ENCODE measurements around the gene OGDH.

- TF ChIP-seq POLR2A (IDR thresholded peaks at IDR 0.05; ENCODE audit: extremely low read depth, insufficient read length) = no peak
- TF ChIP-seq, protein P1, sequence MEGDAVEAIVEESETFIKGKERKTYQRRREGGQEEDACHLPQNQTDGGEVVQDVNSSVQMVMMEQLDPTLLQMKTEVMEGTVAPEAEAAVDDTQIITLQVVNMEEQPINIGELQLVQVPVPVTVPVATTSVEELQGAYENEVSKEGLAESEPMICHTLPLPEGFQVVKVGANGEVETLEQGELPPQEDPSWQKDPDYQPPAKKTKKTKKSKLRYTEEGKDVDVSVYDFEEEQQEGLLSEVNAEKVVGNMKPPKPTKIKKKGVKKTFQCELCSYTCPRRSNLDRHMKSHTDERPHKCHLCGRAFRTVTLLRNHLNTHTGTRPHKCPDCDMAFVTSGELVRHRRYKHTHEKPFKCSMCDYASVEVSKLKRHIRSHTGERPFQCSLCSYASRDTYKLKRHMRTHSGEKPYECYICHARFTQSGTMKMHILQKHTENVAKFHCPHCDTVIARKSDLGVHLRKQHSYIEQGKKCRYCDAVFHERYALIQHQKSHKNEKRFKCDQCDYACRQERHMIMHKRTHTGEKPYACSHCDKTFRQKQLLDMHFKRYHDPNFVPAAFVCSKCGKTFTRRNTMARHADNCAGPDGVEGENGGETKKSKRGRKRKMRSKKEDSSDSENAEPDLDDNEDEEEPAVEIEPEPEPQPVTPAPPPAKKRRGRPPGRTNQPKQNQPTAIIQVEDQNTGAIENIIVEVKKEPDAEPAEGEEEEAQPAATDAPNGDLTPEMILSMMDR (IDR thresholded peaks at IDR 0.05; ENCODE audit: low read depth, low read length) = no peak
- TF ChIP-seq, protein P2, sequence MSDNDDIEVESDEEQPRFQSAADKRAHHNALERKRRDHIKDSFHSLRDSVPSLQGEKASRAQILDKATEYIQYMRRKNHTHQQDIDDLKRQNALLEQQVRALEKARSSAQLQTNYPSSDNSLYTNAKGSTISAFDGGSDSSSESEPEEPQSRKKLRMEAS (IDR thresholded peaks at IDR 0.05; ENCODE audit: low read depth, low read length) = no peak
Measured at GRCh38 chr7:44711528-44711927, 105.1 kb downstream of the OGDH start.
